ENCODE results near the gene AP1G2.

- TF ChIP-seq POLR2A (IDR thresholded peaks at IDR 0.05; ENCODE audit: low read length) (no peak), GATA3 (IDR thresholded peaks at IDR 0.05; ENCODE audit: borderline replicate concordance) (no peak), JUN (IDR thresholded peaks at IDR 0.05) (no peak), CTCF (IDR thresholded peaks at IDR 0.05) (no peak), PHF8 (IDR thresholded peaks at IDR 0.05; ENCODE audit: borderline replicate concordance, low read depth) (no peak), REST (IDR thresholded peaks at IDR 0.05) (no peak), RFX5 (IDR thresholded peaks at IDR 0.05) (no peak), HDAC2 (IDR thresholded peaks at IDR 0.05) (no peak), RNF2 (IDR thresholded peaks at IDR 0.05; ENCODE audit: borderline replicate concordance, low read depth) (no peak), EHF (CRISPR knock-in tag; IDR thresholded peaks at IDR 0.05) (no peak), RAD21 (conservative IDR thresholded peaks at IDR 0.05 in 1 of 2, IDR thresholded peaks at IDR 0.05 in 1 of 2) (no peak), MAX (IDR thresholded peaks at IDR 0.05) (no peak), ESRRA (IDR thresholded peaks at IDR 0.05; ENCODE audit: borderline replicate concordance, low read length) (no peak)
These were observed 1.3 kb downstream of the AP1G2 start for GRCh38 chr14:23566112-23566777.

All from A549 (cell line).